Colonic mucosa (tissue), 4 donors: ENCODE data around the gene SLC17A6. TPM values are rescaled to one million over a fixed set of nuclear protein-coding genes. Genes with fewer than 3 reads are reported as not detected.

Experiments used
- DNase-seq: peaks from one replicate; pipeline ENCODE4 v3.0.0-alpha.2; 2020
- H3K27ac ChIP-seq: fragments of 200-600 bp; one replicate; pipeline ENCODE4 v1.8.0; 2021
- H3K27me3 ChIP-seq: fragments of 200-600 bp; one replicate; pipeline ENCODE4 v1.8.0; 2021
- H3K36me3 ChIP-seq: fragments of 200-600 bp; one replicate; pipeline ENCODE4 v1.8.0; 2021
- H3K4me1 ChIP-seq: fragments of 200-600 bp; one replicate; pipeline ENCODE4 v1.8.0; 2021; ENCODE audit warnings: mild to moderate bottlenecking
- H3K4me3 ChIP-seq: fragments of 200-600 bp; one replicate; pipeline ENCODE4 v1.8.0; 2021
- H3K9ac ChIP-seq, 2 donors: one replicate each; pipeline ENCODE4 v1.7.0; 2013; ENCODE audit warnings: control low read depth in 2 of 2, low read depth in 2 of 2, low read length in 2 of 2
- H3K9me3 ChIP-seq: fragments of 200-600 bp; one replicate; pipeline ENCODE4 v1.8.0; 2021
- intact Hi-C: fragments of 100-400 bp; cut with DNase I; formaldehyde crosslinking; loops from one replicate; pipeline ENCODE4 v1.14.1; 2022
- total RNA-seq, 2 donors: library from RNA; stranded (reverse); fragmentation: NEBNext Ultra II Directional in 1 of 2; extraction: Animal tissue kit (Norgen Biotek cat#: 25700) in 1 of 2; gene quantifications; one replicate each; pipeline ENCODE4 v1.2.1, GENCODE V29; 2021
- TF ChIP-seq, protein P1 (sequence below): fragments of 200-600 bp; IDR thresholded peaks from one replicate; pipeline ENCODE4 v1.8.0; 2022; ENCODE audit warnings: antibody characterized with exemption, mild to moderate bottlenecking
- donor health status: healthy.
- donor health status: DM: no; HTN: no; CAD: no.
- donor health status: DM: no; HTN: no; CAD: no.

The SLC17A6 gene
- not detected for total RNA-seq

- TF ChIP-seq, protein P1, sequence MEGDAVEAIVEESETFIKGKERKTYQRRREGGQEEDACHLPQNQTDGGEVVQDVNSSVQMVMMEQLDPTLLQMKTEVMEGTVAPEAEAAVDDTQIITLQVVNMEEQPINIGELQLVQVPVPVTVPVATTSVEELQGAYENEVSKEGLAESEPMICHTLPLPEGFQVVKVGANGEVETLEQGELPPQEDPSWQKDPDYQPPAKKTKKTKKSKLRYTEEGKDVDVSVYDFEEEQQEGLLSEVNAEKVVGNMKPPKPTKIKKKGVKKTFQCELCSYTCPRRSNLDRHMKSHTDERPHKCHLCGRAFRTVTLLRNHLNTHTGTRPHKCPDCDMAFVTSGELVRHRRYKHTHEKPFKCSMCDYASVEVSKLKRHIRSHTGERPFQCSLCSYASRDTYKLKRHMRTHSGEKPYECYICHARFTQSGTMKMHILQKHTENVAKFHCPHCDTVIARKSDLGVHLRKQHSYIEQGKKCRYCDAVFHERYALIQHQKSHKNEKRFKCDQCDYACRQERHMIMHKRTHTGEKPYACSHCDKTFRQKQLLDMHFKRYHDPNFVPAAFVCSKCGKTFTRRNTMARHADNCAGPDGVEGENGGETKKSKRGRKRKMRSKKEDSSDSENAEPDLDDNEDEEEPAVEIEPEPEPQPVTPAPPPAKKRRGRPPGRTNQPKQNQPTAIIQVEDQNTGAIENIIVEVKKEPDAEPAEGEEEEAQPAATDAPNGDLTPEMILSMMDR = no peak
- H3K9me3 ChIP-seq = no peaks in the 10 kb centered on the region
- intact Hi-C loops = no loop called here
- no peak for DNase-seq
- no peaks in the 10 kb centered on the region for H3K4me1 ChIP-seq
- peaks cover 40% of the 10 kb centered on the region for H3K27me3 ChIP-seq
- no peaks in the 10 kb centered on the region for H3K36me3 ChIP-seq
- no peak within 1 kb of the TSS for H3K4me3 ChIP-seq
- H3K9ac ChIP-seq = no peak within 1 kb of the TSS
- no peak within 1 kb of the TSS for H3K27ac ChIP-seq
Measured at GRCh38 chr11:22337596-22338485, at the start of gene SLC17A6. Gene SLC17A6 (plus strand): TSS chr11:22338381. CDS start chr11:22338534, 153 bp downstream.

DNA sequence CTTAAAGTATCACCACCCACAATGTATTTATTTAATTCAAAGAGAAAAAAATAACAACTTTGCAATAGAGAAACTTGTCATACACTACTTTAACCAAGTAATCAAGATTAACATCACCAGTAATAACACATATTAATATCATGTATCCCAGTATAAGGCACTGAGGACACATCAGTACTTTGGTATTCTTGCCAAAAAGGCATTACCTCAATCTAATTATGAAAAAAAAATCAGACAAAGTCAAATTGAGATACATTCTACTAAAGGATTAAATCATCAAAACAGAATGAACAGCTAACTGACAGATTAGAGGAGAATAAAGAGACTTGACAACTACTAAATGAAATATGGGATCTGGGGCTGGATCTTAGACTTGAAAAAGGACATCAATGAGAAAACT is 35.8 kb upstream of the SLC17A6 start:
- intact Hi-C loops = loop anchor here (5.0 to 10.0 kb wide), 2 partner anchors 135 to 1658 kb away; no protein-coding TSS in a partner anchor
- no peaks in the 10 kb centered on the region for H3K9me3 ChIP-seq
- no peak overlapping the region for H3K9ac ChIP-seq
- H3K27ac ChIP-seq = no peak overlapping the region
- TF ChIP-seq, protein P1 = no peak
- no peak overlapping the region for H3K4me3 ChIP-seq
- H3K27me3 ChIP-seq = no peaks in the 10 kb centered on the region
- no peaks in the 10 kb centered on the region for H3K4me1 ChIP-seq
- no peaks in the 10 kb centered on the region for H3K36me3 ChIP-seq
- no peak for DNase-seq

GRCh38 chr11:22304337-22304961 is 33.7 kb upstream of the SLC17A6 start:
- DNase-seq = no peak
- H3K36me3 ChIP-seq = no peaks in the 10 kb centered on the region
- no peak overlapping the region for H3K27ac ChIP-seq
- H3K27me3 ChIP-seq = no peaks in the 10 kb centered on the region
- no peaks in the 10 kb centered on the region for H3K9me3 ChIP-seq
- TF ChIP-seq, protein P1 = peak; percentile 67
- no peaks in the 10 kb centered on the region for H3K4me1 ChIP-seq
- no peak overlapping the region for H3K9ac ChIP-seq
- no peak overlapping the region for H3K4me3 ChIP-seq
- intact Hi-C loops = loop anchor here (5.0 to 10.0 kb wide), 2 partner anchors 137 to 1660 kb away; no protein-coding TSS in a partner anchor

- no peak for DNase-seq
- no peaks in the 10 kb centered on the region for H3K36me3 ChIP-seq
- H3K4me1 ChIP-seq = no peaks in the 10 kb centered on the region
- TF ChIP-seq, protein P1 = no peak
- no peak overlapping the region for H3K9ac ChIP-seq
- H3K4me3 ChIP-seq = no peak overlapping the region
- intact Hi-C loops = no loop called here
- no peak overlapping the region for H3K27ac ChIP-seq
- no peaks in the 10 kb centered on the region for H3K27me3 ChIP-seq
- H3K9me3 ChIP-seq = no peaks in the 10 kb centered on the region
Measured at GRCh38 chr11:22317656-22318055, 20.5 kb upstream of the SLC17A6 start.

- Histone ChIP-seq H3K27ac (no peak overlapping the region), H3K9me3 (no peaks in the 10 kb centered on the region), H3K9ac (no peak overlapping the region), H3K4me3 (no peak overlapping the region), H3K36me3 (no peaks in the 10 kb centered on the region), H3K27me3 (no peaks in the 10 kb centered on the region), H3K4me1 (no peaks in the 10 kb centered on the region)
- no peak for DNase-seq
- TF ChIP-seq, protein P1 = no peak
- intact Hi-C loops = no loop called here
Measured at GRCh38 chr11:22331771-22332170, 6.4 kb upstream of the SLC17A6 start.
